GM19467 (cell line): ENCODE measurements around the gene OVCH2.
A peak's percentile ranks its signal among the peaks of the same experiment; 100 is the strongest.
"Not testable (repeated sequence)": the region's sequence is repeated elsewhere in the genome, so short reads cannot be mapped to it uniquely, and the experiment has no call there.

Experiments
- ATAC-seq: cut with Tn5 transposase; IDR thresholded peaks from one replicate; pipeline ENCODE4 v1.9.1; 2021; ENCODE audit warnings: mild to moderate bottlenecking, moderate library complexity; ENCODE audit not compliant: unreplicated experiment

OVCH2 gene, protein sequence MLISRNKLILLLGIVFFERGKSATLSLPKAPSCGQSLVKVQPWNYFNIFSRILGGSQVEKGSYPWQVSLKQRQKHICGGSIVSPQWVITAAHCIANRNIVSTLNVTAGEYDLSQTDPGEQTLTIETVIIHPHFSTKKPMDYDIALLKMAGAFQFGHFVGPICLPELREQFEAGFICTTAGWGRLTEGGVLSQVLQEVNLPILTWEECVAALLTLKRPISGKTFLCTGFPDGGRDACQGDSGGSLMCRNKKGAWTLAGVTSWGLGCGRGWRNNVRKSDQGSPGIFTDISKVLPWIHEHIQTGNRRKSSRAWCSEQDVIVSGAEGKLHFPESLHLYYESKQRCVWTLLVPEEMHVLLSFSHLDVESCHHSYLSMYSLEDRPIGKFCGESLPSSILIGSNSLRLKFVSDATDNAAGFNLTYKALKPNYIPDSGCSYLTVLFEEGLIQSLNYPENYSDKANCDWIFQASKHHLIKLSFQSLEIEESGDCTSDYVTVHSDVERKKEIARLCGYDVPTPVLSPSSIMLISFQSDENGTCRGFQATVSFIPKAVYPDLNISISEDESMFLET

DNA sequence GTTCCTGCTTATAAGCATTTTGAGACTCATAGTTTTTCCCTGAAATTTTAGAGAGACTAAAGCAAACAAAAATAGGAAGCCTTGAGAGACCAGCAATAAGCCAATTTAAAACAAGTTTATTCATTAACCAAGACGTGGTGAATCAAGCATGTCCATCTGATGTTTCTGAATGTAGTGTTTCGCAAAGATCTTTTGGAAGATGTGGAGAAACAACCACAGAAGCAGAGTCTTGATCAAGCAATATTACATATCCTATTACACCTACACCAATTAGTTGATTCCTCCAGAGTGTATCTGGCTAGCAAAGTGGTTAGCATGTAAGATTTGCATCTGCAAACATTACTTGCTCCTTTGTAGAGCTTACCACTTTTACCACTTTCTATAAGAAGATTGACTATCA, at the start of gene OVCH2:
Gene OVCH2 (minus strand): TSS at position 101 of the 400 bp plus-strand sequence. CDS start 83 bp downstream, at position 18.
- ATAC-seq, result no peak

- no peak for ATAC-seq
Observed at GRCh38 chr11:7749456-7749855, 43.2 kb upstream of the OVCH2 start.

DNA sequence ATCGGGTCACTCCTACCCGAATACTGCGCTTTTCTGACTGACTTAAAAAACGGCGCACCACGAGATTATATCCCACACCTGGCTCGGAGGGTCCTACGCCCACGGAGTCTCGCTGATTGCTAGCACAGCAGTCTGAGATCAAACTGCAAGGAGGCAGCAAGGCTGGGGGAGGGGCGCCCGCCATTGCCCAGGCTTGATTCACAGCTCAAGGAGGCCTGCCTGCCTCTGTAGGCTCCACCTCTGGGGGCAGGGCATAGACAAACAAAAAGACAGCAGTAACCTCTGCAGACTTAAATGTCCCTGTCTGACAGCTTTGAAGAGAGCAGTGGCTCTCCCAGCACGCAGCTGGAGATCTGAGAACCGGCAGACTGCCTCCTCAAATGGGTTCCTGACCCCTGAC, 28.5 kb upstream of the OVCH2 start:
- ATAC-seq, result not testable (repeated sequence)

DNA sequence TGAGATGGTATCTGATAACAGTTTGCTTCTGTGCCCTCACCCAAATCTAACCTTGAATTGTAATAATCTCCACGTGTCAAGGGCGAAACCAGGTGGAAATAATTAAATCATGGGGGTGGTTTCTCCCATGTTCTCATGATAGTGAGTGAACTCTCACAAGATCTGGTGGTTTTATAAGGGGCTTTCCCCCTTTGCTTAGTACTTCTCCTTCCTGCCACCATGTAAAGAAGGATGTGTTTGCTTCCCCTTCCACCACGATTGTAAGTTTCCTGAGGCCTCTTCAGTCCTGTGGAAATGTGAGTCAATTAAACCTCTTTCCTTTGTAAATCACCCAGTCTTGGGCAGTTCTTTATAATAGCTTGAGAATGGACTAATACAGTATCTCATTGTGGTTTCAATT, 8.5 kb upstream of the OVCH2 start:
- no peak for ATAC-seq

DNA sequence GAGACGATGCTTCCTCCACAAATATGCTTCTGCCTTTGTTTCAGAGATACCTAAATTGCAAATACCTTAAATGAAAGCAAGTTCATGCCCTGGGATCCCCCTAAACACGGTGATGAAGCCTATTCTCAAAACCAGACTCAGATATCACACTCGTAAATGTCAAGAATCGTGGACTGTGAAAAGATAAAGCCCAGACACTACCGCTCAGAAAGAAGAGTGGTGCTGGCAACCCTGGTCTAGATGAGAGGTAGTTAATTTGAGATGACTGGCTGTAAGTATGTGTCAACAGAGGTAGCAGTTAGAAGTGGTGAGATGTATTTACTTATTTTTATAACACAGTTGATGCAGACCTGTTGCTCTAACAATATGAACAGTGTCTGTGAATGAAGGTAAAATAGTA, 2.5 kb downstream of the OVCH2 start:
- no peak for ATAC-seq

DNA sequence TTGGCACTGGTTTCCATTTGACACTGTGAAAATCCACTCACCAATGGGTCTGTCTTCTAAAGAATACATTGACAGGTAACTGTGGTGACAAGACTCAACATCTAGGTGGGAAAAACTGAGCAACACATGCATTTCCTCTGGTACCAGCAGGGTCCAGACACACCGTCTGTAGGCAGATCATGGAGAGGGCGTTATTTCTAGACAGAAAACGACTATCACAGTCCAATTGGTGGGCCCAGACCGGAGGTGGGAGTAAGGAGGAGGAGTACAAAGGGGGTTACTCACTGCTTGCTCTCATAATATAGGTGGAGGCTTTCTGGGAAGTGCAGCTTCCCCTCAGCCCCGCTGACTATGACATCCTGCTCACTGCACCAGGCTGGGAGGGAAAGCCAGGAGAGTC, 9.9 kb downstream of the OVCH2 start:
- no peak for ATAC-seq

DNA sequence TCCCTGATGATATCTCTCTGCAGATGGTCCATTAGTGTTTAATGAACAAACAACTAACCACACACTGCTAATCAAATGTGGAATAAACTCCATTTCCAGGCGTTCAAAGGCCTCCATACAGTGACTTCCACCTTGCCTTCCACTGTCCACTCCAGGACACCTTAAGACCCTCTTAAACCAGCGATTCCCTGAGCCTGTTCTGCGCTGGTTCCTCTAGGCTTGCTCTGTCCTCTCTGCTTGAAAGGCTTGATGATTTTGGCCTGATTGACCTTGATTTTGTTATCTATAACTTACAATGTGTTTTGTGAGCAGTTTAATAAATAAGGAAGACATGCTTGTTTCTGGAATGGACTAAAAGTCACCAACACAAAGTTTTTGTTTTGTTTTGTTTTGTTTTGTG, 12.0 kb downstream of the OVCH2 start:
- ATAC-seq, result no peak

GRCh38 chr11:7692426-7692825, 13.9 kb downstream of the OVCH2 start:
- no peak for ATAC-seq

DNA sequence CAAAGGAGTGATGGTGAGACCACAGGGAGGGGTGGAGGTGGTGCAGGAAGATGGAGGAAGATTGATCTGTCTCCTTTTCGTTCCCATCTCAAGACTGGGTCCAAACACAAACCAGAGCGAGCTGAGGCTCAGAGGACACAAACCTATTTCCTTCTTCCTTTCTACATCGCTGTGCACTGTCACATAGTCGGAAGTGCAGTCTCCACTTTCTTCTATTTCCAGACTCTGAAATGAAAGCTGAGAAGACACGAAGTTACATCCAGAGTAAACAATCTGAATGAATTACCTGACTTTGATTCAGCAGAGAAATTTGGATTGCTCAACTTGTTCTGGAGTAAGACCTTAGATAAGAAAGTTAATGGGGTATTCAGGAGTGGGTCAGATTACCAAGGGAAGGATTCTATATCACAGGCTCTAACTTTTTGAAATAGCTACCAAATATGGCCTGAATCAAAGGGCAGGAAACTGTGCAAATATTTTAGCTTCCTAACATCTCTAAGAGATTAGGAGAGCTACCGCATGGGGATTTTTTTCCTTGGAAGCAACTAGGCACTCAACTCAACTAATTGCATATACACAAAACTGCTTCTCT, 14.4 kb downstream of the OVCH2 start:
- ATAC-seq, result no peak

GRCh38 chr11:7690648-7691047, 15.6 kb downstream of the OVCH2 start:
- ATAC-seq, result no peak

GRCh38 chr11:7689239-7689638, 17.0 kb downstream of the OVCH2 start:
- no peak for ATAC-seq

GRCh38 chr11:7688238-7688826, 17.9 kb downstream of the OVCH2 start:
- ATAC-seq, result peak; percentile 69

- ATAC-seq, result no peak
Observed at GRCh38 chr11:7687386-7687785, 18.9 kb downstream of the OVCH2 start.

DNA sequence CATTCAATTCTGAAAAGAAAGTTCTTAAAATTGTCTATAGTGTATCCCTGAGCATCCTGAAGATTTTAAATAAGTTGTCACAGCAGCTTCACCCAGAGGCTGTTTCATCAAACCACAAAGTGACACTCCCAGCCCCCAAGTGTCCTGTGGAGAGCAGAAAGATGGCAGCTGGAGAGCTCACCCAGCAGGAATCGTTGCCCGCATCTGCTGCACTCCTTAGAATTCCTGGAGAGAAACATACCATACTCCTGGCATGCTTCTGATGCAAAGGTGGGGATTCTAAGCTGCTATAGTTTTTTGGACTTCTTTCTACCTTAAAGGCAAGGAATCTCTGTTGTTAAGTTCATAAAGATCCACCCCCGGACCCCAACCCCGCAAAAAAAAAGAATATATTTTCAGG, 19.5 kb downstream of the OVCH2 start:
- ATAC-seq, result no peak

DNA sequence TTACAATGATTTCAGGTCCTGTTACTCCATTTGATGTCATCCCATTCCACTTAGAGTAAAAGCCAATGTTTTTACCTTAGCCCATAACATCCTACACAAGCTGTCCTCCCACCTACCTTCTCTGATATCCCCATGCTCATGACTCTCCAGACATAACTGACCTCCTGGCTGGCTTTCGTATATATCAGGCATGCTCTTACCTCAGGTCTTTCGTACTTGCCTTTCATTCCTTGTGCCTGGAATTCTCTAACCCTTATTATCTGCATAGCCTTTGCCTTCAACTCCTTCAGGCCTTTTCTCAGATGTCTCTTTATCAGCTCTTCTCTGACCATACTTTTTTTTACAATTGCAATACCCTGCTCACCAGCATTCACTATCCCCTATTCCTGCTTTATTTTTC, 22.7 kb downstream of the OVCH2 start:
- no peak for ATAC-seq

GRCh38 chr11:7677796-7678201, 28.5 kb downstream of the OVCH2 start:
- no peak for ATAC-seq

DNA sequence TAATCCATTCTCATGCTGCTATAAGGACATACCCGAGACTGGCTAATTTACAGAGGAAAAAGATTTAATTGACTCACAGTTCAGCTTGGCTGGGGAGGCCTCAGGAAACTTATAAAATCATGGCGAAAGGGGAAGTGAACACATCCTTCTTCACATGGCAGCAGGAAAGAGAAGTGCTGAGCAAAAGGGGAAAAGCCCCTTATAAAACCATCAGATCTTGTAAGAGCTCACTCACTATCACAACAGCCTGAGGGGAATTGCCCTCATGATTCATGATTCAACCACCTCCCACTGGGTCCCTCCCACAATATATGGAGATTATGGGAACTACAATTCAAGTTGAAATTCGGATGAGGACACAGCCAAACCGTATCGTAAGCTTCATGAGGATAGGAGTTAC, 29.2 kb downstream of the OVCH2 start:
- no peak for ATAC-seq

- no peak for ATAC-seq
Observed at GRCh38 chr11:7675631-7676030, 30.6 kb downstream of the OVCH2 start.

DNA sequence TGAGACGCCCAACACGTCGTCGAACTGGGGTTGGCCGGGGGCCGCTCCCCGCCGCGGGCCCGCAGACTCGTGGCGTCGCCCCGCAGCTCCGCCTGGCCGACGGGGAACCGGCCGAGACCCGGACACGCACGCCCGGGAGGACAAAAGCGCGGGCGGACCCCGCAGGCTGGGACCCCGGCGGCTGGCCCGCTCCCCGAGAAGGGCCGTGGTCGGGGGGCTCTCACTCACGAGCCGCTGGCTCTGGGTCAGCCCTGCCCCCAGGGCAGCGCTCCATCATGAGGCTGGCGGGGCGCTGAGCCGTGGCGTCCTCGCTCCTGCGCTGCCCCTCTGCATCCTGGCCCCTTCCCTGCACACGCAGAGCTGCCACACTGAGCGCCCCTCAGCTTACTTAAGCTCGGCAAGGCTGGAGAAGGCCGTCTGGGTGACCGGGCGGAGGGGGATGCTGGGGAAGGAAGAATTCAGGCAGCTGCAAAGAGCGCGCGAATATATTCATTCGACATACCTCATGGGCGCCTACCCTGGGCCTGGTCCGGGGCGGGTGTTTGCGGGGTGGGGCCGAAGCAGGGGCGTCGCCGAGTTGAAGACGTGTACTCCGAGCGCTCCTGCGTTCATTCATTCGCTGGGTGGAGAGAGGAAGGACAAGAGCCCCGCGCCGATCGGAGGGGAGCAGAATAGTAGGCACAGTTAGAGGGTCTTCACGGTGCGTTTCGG, 32.4 kb downstream of the OVCH2 start:
- no peak for ATAC-seq

- no peak for ATAC-seq
Observed at GRCh38 chr11:7672960-7673723, 33.1 kb downstream of the OVCH2 start, which contains the start of gene CYB5R2. CYB5R2 (minus strand) TSS chr11:7673500; CDS start chr11:7672825, 675 bp downstream.
